ENCODE results near the gene MMP10.

Gene MMP10

DNA sequence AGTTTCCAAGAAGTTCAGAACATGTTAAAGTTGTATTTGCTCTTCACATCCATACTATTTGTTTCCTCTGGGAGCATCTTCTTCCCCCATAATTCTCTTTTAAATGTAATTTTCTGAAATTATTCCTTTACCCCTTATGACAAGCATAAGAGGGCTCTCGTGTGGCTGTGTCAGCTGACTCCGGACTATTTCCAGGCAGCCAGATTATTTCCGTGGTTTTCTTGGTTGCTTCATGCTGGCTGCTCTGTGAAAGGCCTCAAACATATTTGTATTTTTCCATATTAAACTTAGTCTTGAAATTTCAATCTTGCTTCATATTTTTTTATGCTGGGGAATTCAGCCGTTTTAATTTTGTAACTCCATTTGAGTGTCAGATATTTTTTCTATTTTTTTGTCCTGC is 20.3 kb upstream of the MMP10 start:
- H3K9ac ChIP-seq (ENCODE audit: low read length in 2 of 2) = no peak overlapping the region
- H3K36me3 ChIP-seq (ENCODE audit: control insufficient read depth in 2 of 2, insufficient read depth in 2 of 2, low read length in 2 of 2) = no peaks in the 10 kb centered on the region
- no peaks in the 10 kb centered on the region for H3K27me3 ChIP-seq (ENCODE audit: control insufficient read depth in 1 of 2, insufficient read depth in 2 of 2, low read length in 2 of 2)
- H3K4me1 ChIP-seq (ENCODE audit: control insufficient read depth, insufficient read depth, low read length) = no peaks in the 10 kb centered on the region
- H3K27ac ChIP-seq (ENCODE audit: low read length) = no peak overlapping the region
- H3K4me3 ChIP-seq (ENCODE audit: low read length in 2 of 2) = no peak overlapping the region
- H3K9me3 ChIP-seq (ENCODE audit: control insufficient read depth in 2 of 2, low read length in 2 of 2) = no peaks in the 10 kb centered on the region

DNA sequence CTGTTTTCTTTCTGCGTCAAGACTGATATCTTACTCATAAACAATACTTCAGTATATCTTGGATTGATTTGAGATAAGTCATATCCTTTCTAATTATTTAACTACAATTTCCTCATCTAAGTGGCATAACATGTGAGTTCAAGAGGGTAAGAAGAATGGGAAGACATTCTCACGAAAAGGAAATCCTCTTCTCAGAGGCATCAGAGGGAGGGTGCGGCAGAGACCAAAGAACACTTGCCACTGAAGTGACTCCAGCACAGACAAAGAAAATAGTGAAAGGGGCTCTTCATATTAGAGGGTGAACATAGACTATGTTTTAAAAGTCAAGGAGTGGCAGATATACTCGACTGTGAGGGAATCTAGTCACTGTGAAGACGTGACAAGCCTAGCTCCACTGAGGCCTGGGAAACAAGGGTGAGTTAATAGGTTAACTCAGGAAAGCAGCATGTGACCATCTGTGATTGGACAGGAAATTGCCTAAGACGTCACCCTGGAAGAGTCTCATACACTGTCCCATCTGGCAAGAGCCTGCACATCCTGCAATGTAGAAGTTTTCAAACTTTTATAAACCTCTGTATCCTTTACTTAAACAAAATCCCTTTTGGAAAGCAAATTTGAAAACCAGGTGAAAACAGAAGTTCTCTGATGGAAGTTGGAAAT is 19.4 kb upstream of the MMP10 start:
- H3K4me3 ChIP-seq (ENCODE audit: low read length in 2 of 2) = no peak overlapping the region
- no peak overlapping the region for H3K9ac ChIP-seq (ENCODE audit: low read length in 2 of 2)
- peak overlapping the region; percentile 31 for H3K27ac ChIP-seq (ENCODE audit: low read length)
- no peaks in the 10 kb centered on the region for H3K4me1 ChIP-seq (ENCODE audit: control insufficient read depth, insufficient read depth, low read length)
- no peaks in the 10 kb centered on the region for H3K27me3 ChIP-seq (ENCODE audit: control insufficient read depth in 1 of 2, insufficient read depth in 2 of 2, low read length in 2 of 2)
- H3K36me3 ChIP-seq (ENCODE audit: control insufficient read depth in 2 of 2, insufficient read depth in 2 of 2, low read length in 2 of 2) = no peaks in the 10 kb centered on the region
- no peaks in the 10 kb centered on the region for H3K9me3 ChIP-seq (ENCODE audit: control insufficient read depth in 2 of 2, low read length in 2 of 2)

DNA sequence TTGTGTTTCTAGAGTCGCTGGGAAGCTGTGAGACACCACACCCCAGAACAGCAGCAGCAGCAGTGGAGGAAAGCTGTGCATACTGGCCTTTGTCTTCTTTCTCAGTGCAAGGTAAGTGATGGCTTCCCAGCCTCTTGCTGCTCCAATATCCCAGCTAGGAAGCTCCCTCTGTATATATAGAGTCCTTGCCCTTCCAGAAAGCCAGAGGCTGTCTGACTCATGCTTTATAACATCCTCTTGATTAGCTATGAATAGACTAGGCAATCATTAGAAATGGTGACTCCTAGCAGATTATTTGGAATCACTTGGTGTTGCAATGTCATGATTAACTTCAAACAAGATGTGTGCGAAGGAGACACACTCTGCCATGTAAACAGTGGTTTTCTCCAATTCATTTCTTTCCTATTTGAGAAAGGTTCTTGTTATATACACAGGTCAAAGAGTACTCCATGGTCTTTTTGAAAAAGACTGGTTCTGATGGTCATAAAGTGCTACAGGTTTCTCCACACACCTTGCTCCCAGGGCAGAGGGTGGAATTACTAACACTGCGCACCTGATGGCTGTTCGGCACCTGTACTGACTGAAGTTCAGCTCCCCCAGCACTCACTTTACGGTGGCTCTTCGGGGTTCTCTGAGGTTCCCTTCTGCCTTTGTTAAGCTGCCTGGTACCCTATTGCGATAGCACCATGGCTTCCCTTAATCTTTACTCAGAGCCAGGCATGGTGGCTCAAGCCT is 17.8 kb upstream of the MMP10 start, which contains the start of gene MMP1:
MMP1 (minus strand) TSS at position 149 of the 735 bp plus-strand sequence; CDS start at position 81, 68 bp downstream.
- Histone ChIP-seq H3K4me1 (ENCODE audit: control insufficient read depth, insufficient read depth, low read length) (no peaks in the 10 kb centered on the region), H3K27ac (ENCODE audit: low read length) (no peak within 1 kb of the TSS), H3K36me3 (ENCODE audit: control insufficient read depth in 2 of 2, insufficient read depth in 2 of 2, low read length in 2 of 2) (no peaks in the 10 kb centered on the region), H3K4me3 (ENCODE audit: low read length in 2 of 2) (no peak within 1 kb of the TSS), H3K27me3 (ENCODE audit: control insufficient read depth in 1 of 2, insufficient read depth in 2 of 2, low read length in 2 of 2) (no peaks in the 10 kb centered on the region), H3K9me3 (ENCODE audit: control insufficient read depth in 2 of 2, low read length in 2 of 2) (no peaks in the 10 kb centered on the region), H3K9ac (ENCODE audit: low read length in 2 of 2) (no peak within 1 kb of the TSS)

DNA sequence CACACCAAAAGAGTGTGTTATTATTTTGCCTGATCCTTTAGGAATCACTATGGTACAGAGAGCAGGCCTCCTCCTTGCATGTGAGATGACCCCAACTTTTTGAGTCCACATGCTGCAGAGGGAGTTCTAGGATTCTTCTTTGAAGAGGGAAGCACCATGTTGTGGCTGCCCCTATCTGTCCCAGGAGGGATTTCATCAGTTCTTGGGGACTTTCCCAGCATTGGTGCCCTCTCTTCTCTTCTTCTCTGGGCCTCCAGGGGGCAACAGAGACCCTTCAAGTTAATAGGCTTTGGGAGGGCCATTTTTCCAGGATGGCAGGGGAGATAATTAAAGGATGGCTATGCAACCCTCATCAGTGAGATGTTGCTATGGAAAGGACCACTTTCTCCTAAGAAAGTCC is 14.0 kb upstream of the MMP10 start:
- Histone ChIP-seq H3K27me3 (ENCODE audit: control insufficient read depth in 1 of 2, insufficient read depth in 2 of 2, low read length in 2 of 2) (no peaks in the 10 kb centered on the region), H3K4me1 (ENCODE audit: control insufficient read depth, insufficient read depth, low read length) (no peaks in the 10 kb centered on the region), H3K36me3 (ENCODE audit: control insufficient read depth in 2 of 2, insufficient read depth in 2 of 2, low read length in 2 of 2) (no peaks in the 10 kb centered on the region), H3K27ac (ENCODE audit: low read length) (no peak overlapping the region), H3K9ac (ENCODE audit: low read length in 2 of 2) (no peak overlapping the region), H3K4me3 (ENCODE audit: low read length in 2 of 2) (no peak overlapping the region), H3K9me3 (ENCODE audit: control insufficient read depth in 2 of 2, low read length in 2 of 2) (no peaks in the 10 kb centered on the region)

DNA sequence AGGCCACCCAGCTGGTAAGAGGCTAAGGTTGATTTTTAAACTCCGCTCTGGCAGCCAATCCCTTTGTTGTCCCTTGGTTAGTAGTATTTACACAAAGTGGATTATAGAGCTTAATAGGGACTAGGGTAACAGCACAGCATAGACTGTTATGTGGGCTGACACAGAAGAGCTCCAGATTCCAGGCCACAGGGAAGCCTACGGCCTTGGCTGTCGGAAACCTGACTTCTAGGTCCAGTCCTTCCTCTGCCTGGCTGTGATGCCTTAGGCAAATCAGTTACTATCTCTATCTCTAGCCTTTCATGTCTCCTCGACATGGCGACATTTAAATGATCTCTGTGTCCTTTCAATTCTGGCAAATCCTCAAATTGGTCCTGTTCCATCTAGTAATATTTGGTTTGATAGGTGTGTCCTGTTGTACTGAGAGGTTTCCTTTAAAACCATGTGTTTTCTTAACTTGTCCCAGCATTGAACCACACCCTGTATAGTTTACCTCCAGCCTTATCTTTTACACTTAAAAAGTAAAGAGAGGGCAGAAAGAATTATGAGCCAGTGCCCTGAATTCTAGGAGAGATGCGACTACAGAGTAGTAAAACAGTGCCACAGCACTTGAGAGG is 13.4 kb upstream of the MMP10 start:
- H3K27ac ChIP-seq (ENCODE audit: low read length) = no peak overlapping the region
- H3K4me3 ChIP-seq (ENCODE audit: low read length in 2 of 2) = no peak overlapping the region
- no peaks in the 10 kb centered on the region for H3K9me3 ChIP-seq (ENCODE audit: control insufficient read depth in 2 of 2, low read length in 2 of 2)
- no peaks in the 10 kb centered on the region for H3K4me1 ChIP-seq (ENCODE audit: control insufficient read depth, insufficient read depth, low read length)
- no peak overlapping the region for H3K9ac ChIP-seq (ENCODE audit: low read length in 2 of 2)
- H3K36me3 ChIP-seq (ENCODE audit: control insufficient read depth in 2 of 2, insufficient read depth in 2 of 2, low read length in 2 of 2) = no peaks in the 10 kb centered on the region
- H3K27me3 ChIP-seq (ENCODE audit: control insufficient read depth in 1 of 2, insufficient read depth in 2 of 2, low read length in 2 of 2) = no peaks in the 10 kb centered on the region

DNA sequence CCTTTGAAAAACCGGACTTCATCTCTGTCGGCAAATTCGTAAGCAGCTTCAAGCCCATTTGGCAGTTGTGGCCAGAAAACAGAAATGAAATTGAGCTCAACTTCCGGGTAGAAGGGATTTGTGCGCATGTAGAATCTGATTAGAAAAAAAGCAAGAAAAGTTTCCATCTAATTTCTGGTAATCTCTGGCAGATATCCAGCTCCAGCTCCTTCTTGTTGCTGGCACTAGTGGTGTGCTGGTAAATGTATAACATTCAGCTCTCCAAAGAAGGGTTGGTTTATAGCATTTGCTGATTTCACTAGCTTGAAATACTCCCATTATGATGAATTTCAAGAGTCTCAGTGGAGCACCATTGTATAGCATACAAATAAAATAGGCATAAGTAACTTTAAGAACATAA is 12.2 kb upstream of the MMP10 start:
- H3K9ac ChIP-seq (ENCODE audit: low read length in 2 of 2) = no peak overlapping the region
- no peaks in the 10 kb centered on the region for H3K36me3 ChIP-seq (ENCODE audit: control insufficient read depth in 2 of 2, insufficient read depth in 2 of 2, low read length in 2 of 2)
- no peaks in the 10 kb centered on the region for H3K27me3 ChIP-seq (ENCODE audit: control insufficient read depth in 1 of 2, insufficient read depth in 2 of 2, low read length in 2 of 2)
- no peaks in the 10 kb centered on the region for H3K9me3 ChIP-seq (ENCODE audit: control insufficient read depth in 2 of 2, low read length in 2 of 2)
- no peak overlapping the region for H3K4me3 ChIP-seq (ENCODE audit: low read length in 2 of 2)
- H3K4me1 ChIP-seq (ENCODE audit: control insufficient read depth, insufficient read depth, low read length) = no peaks in the 10 kb centered on the region
- H3K27ac ChIP-seq (ENCODE audit: low read length) = no peak overlapping the region

DNA sequence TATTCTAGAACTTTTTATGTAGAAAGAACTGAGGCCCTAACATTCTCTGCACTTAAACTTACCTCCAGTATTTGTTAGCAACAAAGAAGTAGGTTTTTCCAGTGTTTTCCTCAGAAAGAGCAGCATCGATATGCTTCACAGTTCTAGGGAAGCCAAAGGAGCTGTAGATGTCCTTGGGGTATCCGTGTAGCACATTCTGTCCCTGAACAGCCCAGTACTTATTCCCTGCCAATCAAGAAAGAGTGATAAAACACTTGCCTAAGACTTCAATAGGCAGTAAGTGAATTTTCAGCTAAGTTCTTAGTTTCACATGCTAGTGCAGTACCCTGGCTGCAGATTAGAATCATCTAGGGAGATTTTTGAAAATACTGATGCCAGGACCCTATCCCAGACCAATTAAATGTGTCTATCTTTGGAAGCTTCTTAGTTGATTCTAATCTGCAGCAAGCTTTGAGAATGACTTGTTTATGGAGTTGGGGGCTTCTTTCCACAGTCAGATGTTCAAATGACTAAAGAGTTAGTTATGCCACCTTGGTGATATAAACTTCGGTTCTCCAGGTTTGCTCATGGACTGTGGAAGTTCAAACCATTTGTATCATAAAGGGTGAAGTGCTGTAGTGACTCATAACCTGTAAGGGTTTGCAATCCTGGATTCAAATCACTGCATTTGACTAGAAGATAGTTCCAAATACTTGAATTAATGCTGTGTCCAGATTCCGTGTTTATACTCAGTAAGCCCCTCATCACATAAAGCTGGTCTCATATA is 11.0 kb upstream of the MMP10 start:
- H3K36me3 ChIP-seq (ENCODE audit: control insufficient read depth in 2 of 2, insufficient read depth in 2 of 2, low read length in 2 of 2) = no peaks in the 10 kb centered on the region
- no peaks in the 10 kb centered on the region for H3K9me3 ChIP-seq (ENCODE audit: control insufficient read depth in 2 of 2, low read length in 2 of 2)
- no peaks in the 10 kb centered on the region for H3K27me3 ChIP-seq (ENCODE audit: control insufficient read depth in 1 of 2, insufficient read depth in 2 of 2, low read length in 2 of 2)
- no peak overlapping the region for H3K27ac ChIP-seq (ENCODE audit: low read length)
- no peak overlapping the region for H3K4me3 ChIP-seq (ENCODE audit: low read length in 2 of 2)
- no peak overlapping the region for H3K9ac ChIP-seq (ENCODE audit: low read length in 2 of 2)
- no peaks in the 10 kb centered on the region for H3K4me1 ChIP-seq (ENCODE audit: control insufficient read depth, insufficient read depth, low read length)

DNA sequence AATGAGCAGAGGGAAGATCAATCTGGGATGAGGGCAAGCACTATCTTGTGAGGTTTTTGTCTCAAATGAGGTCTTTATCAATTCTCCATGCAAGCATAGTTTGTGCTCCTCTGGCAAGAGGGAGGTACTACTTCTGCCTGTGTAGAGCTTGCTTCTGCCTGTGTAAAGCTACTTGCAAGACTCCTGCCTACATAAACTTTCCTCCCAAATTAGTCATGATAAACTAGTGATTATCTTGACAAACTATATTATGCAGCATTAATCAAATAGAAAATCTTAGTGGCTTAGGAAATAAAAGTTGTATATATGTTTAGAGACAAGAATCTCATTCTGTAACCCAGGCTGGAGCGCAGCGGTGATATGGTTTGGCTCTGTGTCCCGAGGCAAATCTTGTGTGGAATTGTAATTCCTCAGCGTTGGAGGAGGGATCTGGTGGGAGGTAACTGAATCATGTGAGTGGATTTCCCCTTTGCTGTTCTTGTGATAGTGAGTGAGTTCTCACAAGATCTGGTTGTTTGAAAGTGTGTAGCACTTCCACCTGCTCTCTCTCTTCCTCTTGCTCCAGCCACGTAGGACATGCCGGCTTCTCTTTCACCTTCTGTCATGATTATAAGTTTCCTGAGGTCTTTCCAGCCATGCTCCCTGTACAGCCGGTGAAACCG is 8.0 kb upstream of the MMP10 start:
- Histone ChIP-seq H3K9ac (ENCODE audit: low read length in 2 of 2) (no peak overlapping the region), H3K27ac (ENCODE audit: low read length) (no peak overlapping the region), H3K27me3 (ENCODE audit: control insufficient read depth in 1 of 2, insufficient read depth in 2 of 2, low read length in 2 of 2) (no peaks in the 10 kb centered on the region), H3K36me3 (ENCODE audit: control insufficient read depth in 2 of 2, insufficient read depth in 2 of 2, low read length in 2 of 2) (no peaks in the 10 kb centered on the region), H3K9me3 (ENCODE audit: control insufficient read depth in 2 of 2, low read length in 2 of 2) (no peaks in the 10 kb centered on the region), H3K4me1 (ENCODE audit: control insufficient read depth, insufficient read depth, low read length) (no peaks in the 10 kb centered on the region), H3K4me3 (ENCODE audit: low read length in 2 of 2) (no peak overlapping the region)

DNA sequence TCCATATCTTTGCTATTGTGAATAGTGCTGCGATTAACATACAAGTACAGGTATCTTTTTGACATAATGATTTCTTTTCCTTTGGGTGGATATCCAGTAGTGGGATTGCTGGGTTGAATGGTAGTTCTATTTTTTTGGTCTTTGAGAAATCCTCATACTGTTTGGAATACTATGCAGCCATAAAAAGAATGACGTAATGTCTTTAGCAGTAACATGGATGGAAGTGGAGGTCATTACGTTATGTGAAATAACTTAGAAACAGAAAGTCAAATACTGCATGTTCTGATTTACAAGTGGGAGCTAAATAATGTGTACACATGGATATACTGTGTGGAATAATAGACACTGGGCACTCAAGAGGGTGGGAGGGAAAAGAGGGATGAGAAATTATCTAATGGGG is 4.0 kb upstream of the MMP10 start:
- no peak overlapping the region for H3K4me3 ChIP-seq (ENCODE audit: low read length in 2 of 2)
- no peaks in the 10 kb centered on the region for H3K4me1 ChIP-seq (ENCODE audit: control insufficient read depth, insufficient read depth, low read length)
- H3K9ac ChIP-seq (ENCODE audit: low read length in 2 of 2) = no peak overlapping the region
- H3K9me3 ChIP-seq (ENCODE audit: control insufficient read depth in 2 of 2, low read length in 2 of 2) = no peaks in the 10 kb centered on the region
- no peaks in the 10 kb centered on the region for H3K36me3 ChIP-seq (ENCODE audit: control insufficient read depth in 2 of 2, insufficient read depth in 2 of 2, low read length in 2 of 2)
- no peak overlapping the region for H3K27ac ChIP-seq (ENCODE audit: low read length)
- H3K27me3 ChIP-seq (ENCODE audit: control insufficient read depth in 1 of 2, insufficient read depth in 2 of 2, low read length in 2 of 2) = no peaks in the 10 kb centered on the region

DNA sequence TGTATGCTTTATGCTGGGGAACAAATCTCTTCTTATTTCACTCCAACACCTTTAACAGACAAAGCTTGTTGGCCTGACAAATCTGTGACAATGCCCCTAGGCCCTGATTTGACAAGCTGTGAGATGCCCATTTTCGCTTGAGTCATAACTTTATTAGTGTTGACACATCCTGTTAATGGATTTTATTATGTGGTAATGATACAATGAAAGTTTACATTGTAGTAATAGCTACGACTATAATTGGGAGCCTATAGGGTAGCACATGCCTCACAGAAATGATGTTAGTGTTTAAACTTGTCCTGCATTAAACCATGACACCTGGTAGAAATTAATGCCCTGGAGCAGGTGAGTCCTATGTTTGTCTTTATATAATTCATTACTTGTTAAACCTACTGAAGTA is 3.3 kb upstream of the MMP10 start:
- H3K36me3 ChIP-seq (ENCODE audit: control insufficient read depth in 2 of 2, insufficient read depth in 2 of 2, low read length in 2 of 2) = no peaks in the 10 kb centered on the region
- no peaks in the 10 kb centered on the region for H3K4me1 ChIP-seq (ENCODE audit: control insufficient read depth, insufficient read depth, low read length)
- H3K9me3 ChIP-seq (ENCODE audit: control insufficient read depth in 2 of 2, low read length in 2 of 2) = no peaks in the 10 kb centered on the region
- H3K9ac ChIP-seq (ENCODE audit: low read length in 2 of 2) = no peak overlapping the region
- no peaks in the 10 kb centered on the region for H3K27me3 ChIP-seq (ENCODE audit: control insufficient read depth in 1 of 2, insufficient read depth in 2 of 2, low read length in 2 of 2)
- H3K27ac ChIP-seq (ENCODE audit: low read length) = no peak overlapping the region
- no peak overlapping the region for H3K4me3 ChIP-seq (ENCODE audit: low read length in 2 of 2)

Data from stomach smooth muscle (tissue), 2 donors.